ENCODE data around the gene RFC5. TPM values are rescaled to one million over a fixed set of nuclear protein-coding genes. Genes with fewer than 3 reads are reported as not detected.

Gene RFC5
- total and polyA plus RNA-seq, 2 of the 13 experiments (the other 11 are each of a cell fraction or from before 2014, with no cell fraction given): 16.8 to 51.4 TPM

DNA sequence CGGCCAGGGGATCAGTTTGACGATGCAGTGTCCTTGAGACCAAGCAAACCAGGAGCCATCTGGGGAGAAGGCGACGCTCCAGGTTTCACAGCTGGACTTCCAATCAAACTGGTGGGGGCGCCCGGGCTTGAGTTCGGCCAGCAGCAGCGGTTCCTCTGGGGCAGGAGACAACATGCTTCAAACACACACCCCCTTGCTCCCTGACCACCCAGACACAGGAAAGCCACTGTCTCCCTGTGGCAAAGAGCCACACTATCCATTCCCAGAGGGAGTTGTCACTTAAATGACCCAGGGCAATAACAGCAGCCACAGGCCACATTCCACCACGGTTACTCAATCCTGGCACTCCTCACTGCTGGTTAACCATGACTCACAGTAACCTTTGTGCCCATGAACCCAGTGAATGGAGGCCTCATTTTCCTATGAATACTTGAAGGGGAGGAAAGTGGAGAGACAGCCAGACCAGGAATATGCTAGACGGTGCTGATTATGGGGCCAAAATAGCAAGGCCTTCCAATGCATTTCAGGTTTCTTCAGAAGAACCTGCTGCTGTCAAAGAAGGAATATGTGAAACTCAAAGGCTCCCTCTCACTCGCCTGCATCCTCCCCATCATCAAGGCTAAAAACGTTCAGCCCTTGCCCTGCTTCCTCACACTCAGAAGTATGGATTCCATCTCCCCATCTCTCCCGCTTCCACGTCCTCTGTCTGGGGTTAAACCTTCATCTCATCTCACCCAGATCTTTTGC is 36.0 kb downstream of the RFC5 start (continued):
- TF ChIP-seq ZNF224 (CRISPR knock-in tag; IDR thresholded peaks at IDR 0.05): no peak
- TF ChIP-seq FOXA3 (CRISPR knock-in tag; IDR thresholded peaks at IDR 0.05): peak; percentile 87
- TF ChIP-seq HDAC1 (CRISPR knock-in tag; IDR thresholded peaks at IDR 0.05): peak; percentile 96
- TF ChIP-seq, protein P1, sequence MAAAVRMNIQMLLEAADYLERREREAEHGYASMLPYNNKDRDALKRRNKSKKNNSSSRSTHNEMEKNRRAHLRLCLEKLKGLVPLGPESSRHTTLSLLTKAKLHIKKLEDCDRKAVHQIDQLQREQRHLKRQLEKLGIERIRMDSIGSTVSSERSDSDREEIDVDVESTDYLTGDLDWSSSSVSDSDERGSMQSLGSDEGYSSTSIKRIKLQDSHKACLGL (CRISPR knock-in tag; IDR thresholded peaks at IDR 0.05): no peak
- peak; percentile 99 for TF ChIP-seq TEAD3 (CRISPR knock-in tag; optimal IDR thresholded peaks at IDR 0.05; ENCODE audit: borderline replicate concordance)
- TF ChIP-seq RBFOX2 (IDR thresholded peaks at IDR 0.05; ENCODE audit: low read depth, low read length): no peak; the same call in 1 of the 2 replicates
- TF ChIP-seq, protein P2, sequence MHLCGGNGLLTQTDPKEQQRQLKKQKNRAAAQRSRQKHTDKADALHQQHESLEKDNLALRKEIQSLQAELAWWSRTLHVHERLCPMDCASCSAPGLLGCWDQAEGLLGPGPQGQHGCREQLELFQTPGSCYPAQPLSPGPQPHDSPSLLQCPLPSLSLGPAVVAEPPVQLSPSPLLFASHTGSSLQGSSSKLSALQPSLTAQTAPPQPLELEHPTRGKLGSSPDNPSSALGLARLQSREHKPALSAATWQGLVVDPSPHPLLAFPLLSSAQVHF (CRISPR knock-in tag; IDR thresholded peaks at IDR 0.05): no peak
- no peak for TF ChIP-seq ZNF235 (CRISPR knock-in tag; IDR thresholded peaks at IDR 0.05; ENCODE audit: borderline replicate concordance)
- TF ChIP-seq, protein P3, sequence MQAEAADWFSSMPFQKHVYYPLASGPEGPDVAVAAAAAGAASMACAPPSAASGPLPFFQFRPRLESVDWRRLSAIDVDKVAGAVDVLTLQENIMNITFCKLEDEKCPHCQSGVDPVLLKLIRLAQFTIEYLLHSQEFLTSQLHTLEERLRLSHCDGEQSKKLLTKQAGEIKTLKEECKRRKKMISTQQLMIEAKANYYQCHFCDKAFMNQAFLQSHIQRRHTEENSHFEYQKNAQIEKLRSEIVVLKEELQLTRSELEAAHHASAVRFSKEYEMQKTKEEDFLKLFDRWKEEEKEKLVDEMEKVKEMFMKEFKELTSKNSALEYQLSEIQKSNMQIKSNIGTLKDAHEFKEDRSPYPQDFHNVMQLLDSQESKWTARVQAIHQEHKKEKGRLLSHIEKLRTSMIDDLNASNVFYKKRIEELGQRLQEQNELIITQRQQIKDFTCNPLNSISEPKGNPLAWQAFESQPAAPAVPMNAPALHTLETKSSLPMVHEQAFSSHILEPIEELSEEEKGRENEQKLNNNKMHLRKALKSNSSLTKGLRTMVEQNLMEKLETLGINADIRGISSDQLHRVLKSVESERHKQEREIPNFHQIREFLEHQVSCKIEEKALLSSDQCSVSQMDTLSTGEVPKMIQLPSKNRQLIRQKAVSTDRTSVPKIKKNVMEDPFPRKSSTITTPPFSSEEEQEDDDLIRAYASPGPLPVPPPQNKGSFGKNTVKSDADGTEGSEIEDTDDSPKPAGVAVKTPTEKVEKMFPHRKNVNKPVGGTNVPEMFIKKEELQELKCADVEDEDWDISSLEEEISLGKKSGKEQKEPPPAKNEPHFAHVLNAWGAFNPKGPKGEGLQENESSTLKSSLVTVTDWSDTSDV (CRISPR knock-in tag; IDR thresholded peaks at IDR 0.05): no peak
- TF ChIP-seq, protein P4, sequence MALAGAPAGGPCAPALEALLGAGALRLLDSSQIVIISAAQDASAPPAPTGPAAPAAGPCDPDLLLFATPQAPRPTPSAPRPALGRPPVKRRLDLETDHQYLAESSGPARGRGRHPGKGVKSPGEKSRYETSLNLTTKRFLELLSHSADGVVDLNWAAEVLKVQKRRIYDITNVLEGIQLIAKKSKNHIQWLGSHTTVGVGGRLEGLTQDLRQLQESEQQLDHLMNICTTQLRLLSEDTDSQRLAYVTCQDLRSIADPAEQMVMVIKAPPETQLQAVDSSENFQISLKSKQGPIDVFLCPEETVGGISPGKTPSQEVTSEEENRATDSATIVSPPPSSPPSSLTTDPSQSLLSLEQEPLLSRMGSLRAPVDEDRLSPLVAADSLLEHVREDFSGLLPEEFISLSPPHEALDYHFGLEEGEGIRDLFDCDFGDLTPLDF (CRISPR knock-in tag; IDR thresholded peaks at IDR 0.05): no peak
- 0 out of 2 replicates have a peak, but pooled peaks have one; percentile 66 for TF ChIP-seq ZNF761 (CRISPR knock-in tag; conservative IDR thresholded peaks at IDR 0.05)
- TF ChIP-seq NFE2L2 (IDR thresholded peaks at IDR 0.05; ENCODE audit: low read length): no peak; the same call in 1 of the 2 replicates
- no peak for TF ChIP-seq ZNF430 (CRISPR knock-in tag; IDR thresholded peaks at IDR 0.05)
- peak; percentile 83; the same call in 1 of the 2 replicates for TF ChIP-seq ZMAT3 (CRISPR knock-in tag; conservative IDR thresholded peaks at IDR 0.05)
- TF ChIP-seq KLF6 (CRISPR knock-in tag; IDR thresholded peaks at IDR 0.05): 0 out of 2 replicates have a peak, but pooled peaks have one; percentile 38
- TF ChIP-seq CENPT (CRISPR knock-in tag; IDR thresholded peaks at IDR 0.05; ENCODE audit: low read depth): no peak
- no peak for TF ChIP-seq NFYB (CRISPR knock-in tag; IDR thresholded peaks at IDR 0.05)
- TF ChIP-seq, protein P5, sequence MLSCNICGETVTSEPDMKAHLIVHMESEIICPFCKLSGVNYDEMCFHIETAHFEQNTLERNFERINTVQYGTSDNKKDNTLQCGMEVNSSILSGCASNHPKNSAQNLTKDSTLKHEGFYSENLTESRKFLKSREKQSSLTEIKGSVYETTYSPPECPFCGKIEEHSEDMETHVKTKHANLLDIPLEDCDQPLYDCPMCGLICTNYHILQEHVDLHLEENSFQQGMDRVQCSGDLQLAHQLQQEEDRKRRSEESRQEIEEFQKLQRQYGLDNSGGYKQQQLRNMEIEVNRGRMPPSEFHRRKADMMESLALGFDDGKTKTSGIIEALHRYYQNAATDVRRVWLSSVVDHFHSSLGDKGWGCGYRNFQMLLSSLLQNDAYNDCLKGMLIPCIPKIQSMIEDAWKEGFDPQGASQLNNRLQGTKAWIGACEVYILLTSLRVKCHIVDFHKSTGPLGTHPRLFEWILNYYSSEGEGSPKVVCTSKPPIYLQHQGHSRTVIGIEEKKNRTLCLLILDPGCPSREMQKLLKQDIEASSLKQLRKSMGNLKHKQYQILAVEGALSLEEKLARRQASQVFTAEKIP (CRISPR knock-in tag; IDR thresholded peaks at IDR 0.05; ENCODE audit: borderline replicate concordance): no peak
- TF ChIP-seq ZNF343 (CRISPR knock-in tag; IDR thresholded peaks at IDR 0.05): no peak
- TF ChIP-seq, protein P6, sequence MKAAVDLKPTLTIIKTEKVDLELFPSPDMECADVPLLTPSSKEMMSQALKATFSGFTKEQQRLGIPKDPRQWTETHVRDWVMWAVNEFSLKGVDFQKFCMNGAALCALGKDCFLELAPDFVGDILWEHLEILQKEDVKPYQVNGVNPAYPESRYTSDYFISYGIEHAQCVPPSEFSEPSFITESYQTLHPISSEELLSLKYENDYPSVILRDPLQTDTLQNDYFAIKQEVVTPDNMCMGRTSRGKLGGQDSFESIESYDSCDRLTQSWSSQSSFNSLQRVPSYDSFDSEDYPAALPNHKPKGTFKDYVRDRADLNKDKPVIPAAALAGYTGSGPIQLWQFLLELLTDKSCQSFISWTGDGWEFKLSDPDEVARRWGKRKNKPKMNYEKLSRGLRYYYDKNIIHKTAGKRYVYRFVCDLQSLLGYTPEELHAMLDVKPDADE (CRISPR knock-in tag; IDR thresholded peaks at IDR 0.05): no peak
- peak; percentile 50 for TF ChIP-seq PHF8 (CRISPR knock-in tag; IDR thresholded peaks at IDR 0.05)
